ENCODE data around the gene SMIM28. TPM values are rescaled to one million over a fixed set of nuclear protein-coding genes. Genes with fewer than 3 reads are reported as not detected.
"Not testable (repeated sequence)": the region's sequence is repeated elsewhere in the genome, so short reads cannot be mapped to it uniquely, and the experiment has no call there.

SMIM28 gene
- polyA plus RNA-seq (2014; cell fraction: cytosol; rRNA removed) = 2.1 and 4.2 TPM in 2 replicates
- 1.7 and 2.5 TPM in 2 replicates for polyA plus RNA-seq (2014; cell fraction: nucleus; rRNA removed)

DNA sequence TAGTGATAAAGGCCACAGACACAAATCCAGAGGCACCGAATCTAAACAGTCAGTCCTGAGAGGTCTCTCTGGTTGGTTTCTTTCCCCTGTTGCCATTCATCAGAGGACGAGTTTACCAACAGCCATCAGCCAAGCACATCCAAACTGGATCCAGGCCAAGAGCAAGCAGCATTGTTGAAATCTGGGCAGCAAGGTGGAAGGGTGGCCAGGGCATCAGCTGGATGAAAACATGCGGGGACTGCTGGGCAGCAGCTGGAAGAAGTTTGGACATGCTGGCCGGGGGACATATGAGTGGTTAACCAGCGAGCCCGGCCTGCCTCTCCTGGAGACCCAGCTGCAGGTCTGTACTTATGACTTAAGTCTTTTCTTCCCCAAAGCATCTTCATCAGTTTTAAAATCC, at the start of gene SMIM28:
TSS of gene SMIM28 (plus strand) at position 62 of the 400 bp plus-strand sequence. CDS start at position 230, 168 bp downstream.
- DNase-seq (ENCODE audit: low spot score) = no peak

DNA sequence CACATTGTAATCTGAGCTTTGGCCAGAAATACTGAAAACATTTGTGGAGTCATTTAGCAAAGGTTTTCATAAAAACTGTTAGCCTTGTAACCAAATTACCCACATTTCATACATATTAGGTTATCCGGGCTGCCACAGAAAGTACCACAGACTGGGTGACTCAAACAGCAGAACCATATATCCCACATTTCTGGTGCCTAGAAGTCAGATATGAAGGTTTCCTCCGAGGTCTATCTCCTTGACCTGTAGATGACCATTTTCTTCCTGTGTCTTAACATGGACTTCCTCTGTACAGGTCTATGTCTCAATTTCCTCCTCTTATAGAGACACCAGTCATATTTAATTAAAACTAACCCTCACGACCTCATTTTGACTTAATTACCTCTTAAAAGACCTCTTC, 49.5 kb upstream of the SMIM28 start:
- no peak for DNase-seq (ENCODE audit: low spot score)

GRCh38 chr6:138330763-138331162, 46.9 kb upstream of the SMIM28 start:
- DNase-seq (ENCODE audit: low spot score) = no peak

GRCh38 chr6:138331444-138331843, 46.3 kb upstream of the SMIM28 start:
- no peak for DNase-seq (ENCODE audit: low spot score)

DNA sequence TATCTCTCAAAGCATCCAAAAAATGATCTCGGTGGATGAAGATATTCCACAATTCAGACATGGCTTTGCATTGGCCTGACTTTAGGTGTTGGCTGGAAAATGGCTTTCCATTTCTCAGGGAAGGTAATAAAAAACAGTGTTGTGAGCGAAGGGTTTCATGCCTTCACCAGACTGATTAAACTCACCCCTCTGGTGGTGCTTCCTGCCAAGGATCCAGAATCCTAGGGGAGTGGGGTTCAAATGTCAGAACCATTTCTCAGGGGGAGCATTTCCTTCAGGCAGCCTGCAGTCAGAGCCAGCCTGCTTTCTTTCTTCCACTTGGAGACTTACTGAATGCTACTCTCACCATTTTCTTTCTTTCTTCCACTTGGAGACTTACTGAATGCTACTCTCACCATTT, 45.7 kb upstream of the SMIM28 start:
- DNase-seq (ENCODE audit: low spot score) = no peak

GRCh38 chr6:138334000-138334399, 43.7 kb upstream of the SMIM28 start:
- no peak for DNase-seq (ENCODE audit: low spot score)

DNA sequence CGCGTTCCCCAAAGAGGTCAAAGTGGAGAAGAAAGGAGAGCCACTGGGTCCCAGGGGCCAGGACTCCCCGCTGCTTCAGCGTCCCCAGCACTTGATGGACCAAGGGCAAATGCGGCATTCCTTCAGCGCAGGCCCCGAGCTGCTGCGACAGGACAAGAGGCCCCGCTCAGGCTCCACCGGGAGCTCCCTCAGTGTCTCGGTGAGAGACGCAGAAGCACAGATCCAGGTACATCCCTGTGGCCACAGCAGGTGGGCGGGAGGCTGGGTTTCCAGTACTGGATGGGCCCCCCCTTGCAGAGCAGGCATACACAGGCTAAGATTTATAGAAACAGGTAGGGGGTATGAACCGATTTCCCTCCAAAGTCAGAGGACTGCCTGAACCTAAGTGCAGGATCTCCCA, 42.7 kb upstream of the SMIM28 start:
- no peak for DNase-seq (ENCODE audit: low spot score)

- no peak for DNase-seq (ENCODE audit: low spot score)
These were observed 41.5 kb upstream of the SMIM28 start for GRCh38 chr6:138336221-138336620.

DNA sequence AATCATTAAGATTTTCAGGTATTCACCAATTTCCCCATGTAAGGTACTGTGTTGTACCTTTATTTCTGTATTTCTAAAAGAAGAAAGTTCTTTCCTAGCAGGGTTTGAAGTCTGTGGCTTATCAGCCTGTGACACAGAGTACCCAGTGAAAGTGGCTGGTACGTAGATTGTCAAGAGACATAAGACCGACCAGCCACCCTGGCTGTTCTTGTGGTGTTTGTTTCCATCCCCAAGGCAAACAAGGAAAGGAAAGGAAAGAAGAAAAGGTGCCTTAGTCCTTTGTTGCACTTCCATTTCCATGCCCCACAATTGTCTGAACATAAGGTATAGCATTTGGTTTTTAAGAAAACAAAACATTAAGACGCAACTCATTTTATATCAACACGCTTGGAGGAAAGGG, 40.6 kb upstream of the SMIM28 start:
- no peak for DNase-seq (ENCODE audit: low spot score)

DNA sequence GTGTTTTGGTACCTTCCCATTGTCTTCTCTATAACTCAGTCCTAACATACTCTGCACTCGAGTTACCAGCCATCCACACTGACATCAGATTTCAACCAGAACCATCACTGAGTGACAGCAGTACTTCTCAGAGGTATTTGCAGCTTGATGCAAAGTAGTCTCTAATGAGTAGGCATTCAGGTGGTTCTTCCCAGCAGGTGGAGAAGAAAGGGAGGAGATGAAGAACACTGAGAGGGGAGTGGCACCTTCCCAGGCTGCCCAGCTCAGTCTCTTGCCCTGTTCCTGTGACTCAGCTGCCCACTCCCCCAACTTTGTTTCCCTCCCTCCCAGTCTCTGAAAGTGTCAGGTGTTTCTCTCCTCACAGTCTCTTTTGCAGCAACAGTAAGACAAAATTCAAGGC, 38.7 kb upstream of the SMIM28 start:
- DNase-seq (ENCODE audit: low spot score) = no peak

DNA sequence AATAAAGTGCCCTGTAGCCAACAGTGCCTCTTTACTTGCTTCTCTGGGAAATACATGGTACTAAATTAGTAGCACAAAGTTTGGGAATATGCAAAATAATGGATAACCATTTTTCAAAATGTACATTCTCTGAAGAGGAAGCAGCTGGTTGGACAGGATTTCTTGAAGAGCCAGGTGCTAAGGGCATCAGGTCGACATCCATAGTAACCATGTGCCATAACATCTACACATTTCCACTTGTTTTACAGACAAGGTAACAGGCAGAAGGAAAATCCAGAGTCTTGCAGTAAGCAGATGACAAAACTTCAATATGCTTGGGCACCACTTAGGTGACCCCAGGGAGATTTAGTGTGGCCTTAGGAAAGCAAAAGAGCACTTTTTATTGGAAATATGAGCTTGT, 36.5 kb upstream of the SMIM28 start:
- DNase-seq (ENCODE audit: low spot score) = no peak

DNA sequence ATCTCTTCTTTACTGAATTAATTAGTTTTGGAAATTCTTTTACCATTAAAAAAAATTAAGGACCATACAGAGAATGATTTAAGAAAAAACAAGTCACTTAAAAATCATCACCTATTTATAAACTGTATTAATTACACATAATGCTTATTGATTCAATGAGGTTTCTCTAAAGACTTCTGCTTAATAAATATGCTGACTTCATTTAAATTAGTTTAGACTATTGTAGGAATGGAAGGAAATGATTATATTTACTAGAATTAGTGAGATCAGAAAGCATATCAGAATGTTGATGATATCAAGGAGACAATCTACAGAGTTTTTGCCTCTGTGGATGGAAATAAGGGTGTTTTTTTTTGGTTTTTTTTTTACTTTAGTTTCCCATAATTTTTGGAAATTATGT, 34.6 kb upstream of the SMIM28 start:
- DNase-seq (ENCODE audit: low spot score) = no peak

GRCh38 chr6:138345565-138346285, 32.0 kb upstream of the SMIM28 start:
- DNase-seq (ENCODE audit: low spot score) = no peak

DNA sequence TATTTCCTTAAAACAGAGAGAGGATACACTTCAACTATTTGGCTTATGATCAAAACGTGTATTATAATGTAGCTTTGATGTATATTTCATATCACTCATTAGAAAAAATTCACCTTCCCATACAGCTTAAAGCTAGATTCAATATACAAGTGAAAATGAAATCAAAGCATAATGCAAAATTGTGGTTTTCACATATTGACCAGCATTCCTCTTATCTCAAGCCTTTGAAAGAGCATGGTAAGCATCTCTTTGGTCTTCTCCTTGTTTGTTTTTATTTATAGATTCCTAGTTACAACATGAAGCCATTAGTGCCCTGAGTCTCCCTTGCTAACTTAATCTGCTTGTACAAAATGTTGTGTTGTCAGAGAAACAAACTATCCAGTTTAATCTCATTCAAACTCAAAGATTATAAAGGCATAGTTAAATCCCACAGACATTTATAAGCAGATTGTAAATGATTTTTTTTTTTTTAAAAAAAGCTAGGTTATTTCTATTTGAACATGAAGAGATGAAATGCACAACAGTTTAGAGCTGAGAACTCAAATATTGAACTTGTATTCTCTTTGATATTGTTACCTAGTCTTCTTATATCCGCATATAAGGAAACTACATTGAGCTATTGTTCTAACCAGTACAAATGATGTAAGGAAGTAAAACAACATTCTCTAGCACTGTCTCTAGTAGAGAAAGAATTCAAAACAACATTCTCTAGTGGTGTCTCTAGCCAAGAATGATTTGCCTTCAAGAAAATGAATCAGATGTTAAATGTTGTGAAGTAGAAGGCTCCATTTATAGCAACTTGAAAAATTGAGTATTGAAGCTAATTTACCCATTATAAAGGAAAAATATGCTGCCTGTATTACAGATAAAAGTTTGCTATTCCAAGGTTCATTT, 31.2 kb upstream of the SMIM28 start:
- no peak for DNase-seq (ENCODE audit: low spot score)

- DNase-seq (ENCODE audit: low spot score) = no peak
These were observed 29.8 kb upstream of the SMIM28 start for GRCh38 chr6:138347864-138348263.

- DNase-seq (ENCODE audit: low spot score) = no peak
These were observed 27.8 kb upstream of the SMIM28 start for GRCh38 chr6:138349891-138350290.

GRCh38 chr6:138357928-138358327, 19.8 kb upstream of the SMIM28 start:
- no peak for DNase-seq (ENCODE audit: low spot score)

- not testable (repeated sequence) for DNase-seq (ENCODE audit: low spot score)
These were observed 9.0 kb upstream of the SMIM28 start for GRCh38 chr6:138368684-138369083.

- peak; percentile 44 for DNase-seq (ENCODE audit: low spot score)
These were observed 6.9 kb upstream of the SMIM28 start for GRCh38 chr6:138370631-138371451.

GRCh38 chr6:138371452-138371711, 6.3 kb upstream of the SMIM28 start:
- peak; percentile 85 for DNase-seq (ENCODE audit: low spot score)

GRCh38 chr6:138371720-138372119, 6.0 kb upstream of the SMIM28 start:
- DNase-seq (ENCODE audit: low spot score) = peak; percentile 98
